ENCODE data around the gene CDK5RAP3. TPM values are rescaled to one million over a fixed set of nuclear protein-coding genes. Genes with fewer than 3 reads are reported as not detected.

CDK5RAP3 gene
- total RNA-seq, 1 donor from 2014 or later = 251 TPM

DNA sequence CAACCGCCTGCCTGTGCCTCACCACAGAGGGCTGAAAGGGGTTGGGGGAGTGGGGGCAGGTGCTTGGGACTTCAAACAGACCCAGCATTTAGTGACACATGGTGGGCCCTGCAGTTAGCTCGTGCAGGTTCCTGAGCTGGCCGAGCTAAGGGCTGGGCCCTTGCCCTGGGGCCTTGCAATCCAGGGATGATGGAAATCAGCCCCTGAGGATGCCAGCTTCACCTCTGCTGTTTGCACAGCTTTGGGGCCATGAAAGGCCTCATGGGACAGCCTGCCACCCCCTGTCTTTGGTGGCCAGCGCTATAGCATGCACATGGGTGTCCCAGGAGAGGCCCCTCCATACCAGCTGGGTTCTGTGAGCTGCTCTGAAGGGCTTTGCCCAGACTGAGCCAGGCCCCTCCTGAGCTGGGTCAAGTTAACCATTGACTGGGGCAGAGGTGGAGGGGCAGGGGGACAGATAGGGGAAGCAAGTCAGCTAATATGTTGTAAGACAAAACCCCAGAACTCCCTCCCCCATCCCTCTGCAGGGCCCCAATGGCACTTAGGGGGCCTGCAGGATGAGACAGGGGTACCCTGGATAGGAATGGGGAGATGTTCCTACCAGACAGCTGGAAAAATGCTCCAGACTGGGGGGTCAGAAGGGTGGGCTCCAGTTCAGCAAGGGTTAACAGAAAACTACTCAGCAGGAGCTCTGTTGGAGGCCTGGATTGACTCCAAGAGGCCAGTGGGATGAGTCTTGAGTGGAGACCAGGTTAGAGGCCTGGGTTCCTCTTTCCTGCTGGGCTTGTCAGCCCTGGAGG lies 13.9 kb upstream of the CDK5RAP3 start:
- no peaks in the 10 kb centered on the region for H3K36me3 Mint-ChIP-seq
- H3K9me3 Mint-ChIP-seq = peaks cover 3% of the 10 kb centered on the region
- H3K27me3 Mint-ChIP-seq (ENCODE audit: low read depth) = no peaks in the 10 kb centered on the region
- H3K27ac Mint-ChIP-seq = no peak overlapping the region
- peaks cover 60% of the 10 kb centered on the region for H3K4me1 Mint-ChIP-seq
- DNase-seq (ENCODE audit: low spot score in 2 of 2, unreplicated experiment in 2 of 2) = no peak
- H3K4me3 Mint-ChIP-seq = peak overlapping the region; percentile 60
- TF ChIP-seq, protein P1, sequence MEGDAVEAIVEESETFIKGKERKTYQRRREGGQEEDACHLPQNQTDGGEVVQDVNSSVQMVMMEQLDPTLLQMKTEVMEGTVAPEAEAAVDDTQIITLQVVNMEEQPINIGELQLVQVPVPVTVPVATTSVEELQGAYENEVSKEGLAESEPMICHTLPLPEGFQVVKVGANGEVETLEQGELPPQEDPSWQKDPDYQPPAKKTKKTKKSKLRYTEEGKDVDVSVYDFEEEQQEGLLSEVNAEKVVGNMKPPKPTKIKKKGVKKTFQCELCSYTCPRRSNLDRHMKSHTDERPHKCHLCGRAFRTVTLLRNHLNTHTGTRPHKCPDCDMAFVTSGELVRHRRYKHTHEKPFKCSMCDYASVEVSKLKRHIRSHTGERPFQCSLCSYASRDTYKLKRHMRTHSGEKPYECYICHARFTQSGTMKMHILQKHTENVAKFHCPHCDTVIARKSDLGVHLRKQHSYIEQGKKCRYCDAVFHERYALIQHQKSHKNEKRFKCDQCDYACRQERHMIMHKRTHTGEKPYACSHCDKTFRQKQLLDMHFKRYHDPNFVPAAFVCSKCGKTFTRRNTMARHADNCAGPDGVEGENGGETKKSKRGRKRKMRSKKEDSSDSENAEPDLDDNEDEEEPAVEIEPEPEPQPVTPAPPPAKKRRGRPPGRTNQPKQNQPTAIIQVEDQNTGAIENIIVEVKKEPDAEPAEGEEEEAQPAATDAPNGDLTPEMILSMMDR (IDR thresholded peaks at IDR 0.05; ENCODE audit: unreplicated experiment) = no peak

DNA sequence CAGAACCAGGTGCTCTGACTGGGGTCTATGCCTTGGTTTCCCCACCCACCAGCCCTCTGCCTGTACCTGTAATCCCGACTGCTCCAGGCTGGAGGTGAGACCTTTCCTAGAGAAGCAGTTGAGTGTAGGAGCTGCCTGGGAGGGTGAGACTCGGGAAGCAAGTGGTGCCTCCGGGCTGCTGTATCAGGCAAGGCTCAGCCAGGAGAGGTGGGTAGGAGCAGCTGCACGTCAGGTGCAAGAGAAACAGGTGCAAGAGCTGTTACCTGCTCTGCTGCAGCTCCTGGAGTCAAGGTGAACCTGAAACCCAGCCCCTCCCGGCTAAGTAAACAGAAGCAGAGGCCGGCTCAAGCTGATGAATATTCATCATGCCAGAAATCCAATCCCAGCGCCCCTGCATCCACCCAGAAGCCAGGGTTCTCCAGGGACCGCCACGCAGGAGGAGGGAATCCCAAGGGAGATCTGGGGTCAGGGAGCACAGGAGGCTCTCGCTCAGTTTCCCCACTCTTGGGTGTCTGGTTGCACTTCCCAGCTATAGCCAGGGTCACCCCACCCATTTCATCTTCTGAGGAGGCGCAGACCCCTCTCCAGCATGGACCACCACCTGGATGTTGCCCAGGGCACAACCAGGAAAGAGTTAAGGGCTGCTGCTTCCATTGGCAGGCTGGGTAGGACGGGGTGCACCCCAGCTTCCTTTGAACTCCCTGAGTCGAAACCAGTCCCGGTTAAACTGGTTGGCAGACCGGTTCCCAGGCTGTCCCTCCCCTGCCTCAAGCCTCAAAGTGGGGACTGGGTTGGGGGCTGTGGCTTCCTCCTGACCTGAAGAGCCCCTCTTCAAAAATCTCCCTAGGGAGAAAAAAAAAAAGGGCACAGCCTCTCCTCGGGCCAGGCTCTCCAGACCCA lies 13.1 kb upstream of the CDK5RAP3 start, which contains the start of gene PRR15L:
PRR15L (minus strand) TSS at position 293 of the 900 bp plus-strand sequence. CDS start 4,649 bp downstream, outside the sequence.
- Mint-ChIP-seq H3K4me3 (peak within 1 kb of the TSS; percentile 60), H3K27me3 (ENCODE audit: low read depth) (no peaks in the 10 kb centered on the region), H3K9me3 (peaks cover 4% of the 10 kb centered on the region), H3K36me3 (no peaks in the 10 kb centered on the region), H3K27ac (peak within 1 kb of the TSS; percentile 48), H3K4me1 (peaks cover 57% of the 10 kb centered on the region)
- TF ChIP-seq, protein P1 (IDR thresholded peaks at IDR 0.05; ENCODE audit: unreplicated experiment) = no peak
- DNase-seq (ENCODE audit: low spot score in 2 of 2, unreplicated experiment in 2 of 2) = no peak

DNA sequence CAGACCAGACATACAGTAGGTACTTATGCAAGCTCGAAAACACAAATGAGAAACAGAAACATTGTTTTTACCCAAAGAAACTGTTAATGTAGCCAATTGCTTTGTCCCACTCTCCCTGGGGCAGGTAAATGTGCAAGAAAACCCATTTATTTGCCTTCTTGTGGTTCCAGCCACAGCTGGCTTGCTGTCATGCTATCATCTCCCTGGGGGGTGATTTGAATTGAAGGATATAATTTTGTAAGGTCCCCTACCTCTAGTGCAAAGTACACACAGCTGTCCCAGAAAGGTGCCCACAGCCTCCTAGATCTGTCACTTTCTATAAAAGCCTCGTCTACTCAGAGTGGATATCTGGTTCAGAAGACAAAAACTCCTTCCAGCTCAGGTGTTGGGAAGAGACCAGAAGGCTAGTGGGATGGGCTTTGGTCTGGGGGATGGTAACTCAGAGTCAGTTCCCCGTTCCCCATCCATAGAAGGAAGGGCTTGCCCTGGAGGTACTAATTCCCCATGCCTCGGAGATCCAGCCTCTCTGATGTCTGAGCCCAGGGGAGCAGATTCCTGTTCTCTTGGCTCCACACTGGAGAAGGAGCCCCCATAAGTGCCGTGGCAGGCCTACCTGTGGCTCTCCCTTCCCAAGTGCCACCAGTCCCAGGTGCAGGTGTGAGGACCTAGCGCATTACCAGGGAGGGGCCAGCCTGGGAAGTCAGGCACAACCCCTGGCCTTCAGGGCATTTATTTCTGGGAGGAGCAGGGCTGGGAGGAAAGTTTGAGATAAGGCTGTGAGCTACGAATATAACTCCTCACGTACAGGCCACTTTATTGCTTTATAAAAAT lies 10.9 kb upstream of the CDK5RAP3 start:
- no peak overlapping the region for H3K27ac Mint-ChIP-seq

DNA sequence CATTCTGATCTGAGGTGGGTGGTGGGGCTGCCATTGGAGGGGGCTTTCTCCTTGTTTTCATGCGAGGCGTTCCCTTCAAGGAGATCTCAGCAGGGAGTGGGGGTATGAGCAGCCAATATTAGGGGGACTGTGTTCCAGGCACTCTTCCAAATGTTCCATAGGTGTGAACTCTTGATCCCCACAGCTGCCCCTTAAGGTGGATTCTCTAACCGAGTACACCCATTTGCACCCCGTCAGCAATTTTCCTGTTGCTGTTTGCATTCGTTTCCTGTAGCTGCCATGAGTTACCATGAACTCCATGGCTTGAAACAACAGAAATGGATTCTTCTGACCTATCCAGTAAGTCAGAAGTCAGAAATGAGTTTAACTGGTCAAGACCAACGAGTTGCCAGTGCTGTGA lies 9.5 kb upstream of the CDK5RAP3 start:
- TF ChIP-seq, protein P1 (IDR thresholded peaks at IDR 0.05; ENCODE audit: unreplicated experiment) = no peak
- H3K27ac Mint-ChIP-seq = no peak overlapping the region

More for the DNA sequence above, 10.9 kb upstream of the CDK5RAP3 start:
- peaks cover 4% of the 10 kb centered on the region for H3K9me3 Mint-ChIP-seq
- H3K27me3 Mint-ChIP-seq (ENCODE audit: low read depth) = no peaks in the 10 kb centered on the region
- TF ChIP-seq, protein P1 (IDR thresholded peaks at IDR 0.05; ENCODE audit: unreplicated experiment) = no peak
- H3K4me1 Mint-ChIP-seq = peaks cover 51% of the 10 kb centered on the region
- no peaks in the 10 kb centered on the region for H3K36me3 Mint-ChIP-seq
- H3K4me3 Mint-ChIP-seq = no peak overlapping the region
- DNase-seq (ENCODE audit: low spot score in 2 of 2, unreplicated experiment in 2 of 2) = no peak

DNA sequence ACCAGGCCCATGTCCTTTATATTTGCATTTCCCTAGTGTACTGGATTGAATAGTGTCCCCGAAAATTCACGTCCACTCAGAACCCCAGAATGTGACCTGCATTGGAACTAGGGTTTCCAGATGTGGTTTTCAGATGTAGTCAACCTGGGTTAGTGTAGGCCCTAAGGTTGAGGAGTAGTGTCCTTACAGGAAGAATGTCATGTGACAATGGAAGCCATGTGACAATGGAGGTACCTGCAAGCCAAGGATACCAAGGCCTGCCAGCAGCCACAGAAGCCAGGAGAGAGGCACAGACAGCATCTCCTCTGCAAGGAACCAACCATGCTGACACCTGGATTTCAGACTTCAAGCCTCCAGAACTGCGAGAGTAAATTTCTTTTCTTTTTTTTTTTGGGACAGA lies 8.0 kb upstream of the CDK5RAP3 start:
- TF ChIP-seq, protein P1 (IDR thresholded peaks at IDR 0.05; ENCODE audit: unreplicated experiment) = no peak
- H3K9me3 Mint-ChIP-seq = peaks cover 4% of the 10 kb centered on the region
- no peak for DNase-seq (ENCODE audit: low spot score in 2 of 2, unreplicated experiment in 2 of 2)
- peaks cover 43% of the 10 kb centered on the region for H3K4me1 Mint-ChIP-seq
- no peaks in the 10 kb centered on the region for H3K36me3 Mint-ChIP-seq
- H3K27me3 Mint-ChIP-seq (ENCODE audit: low read depth) = no peaks in the 10 kb centered on the region
- H3K27ac Mint-ChIP-seq = no peak overlapping the region
- H3K4me3 Mint-ChIP-seq = no peak overlapping the region

More for the DNA sequence above, 9.5 kb upstream of the CDK5RAP3 start:
- Mint-ChIP-seq H3K27me3 (ENCODE audit: low read depth) (no peaks in the 10 kb centered on the region), H3K36me3 (no peaks in the 10 kb centered on the region), H3K9me3 (peaks cover 4% of the 10 kb centered on the region), H3K4me3 (no peak overlapping the region), H3K4me1 (peaks cover 50% of the 10 kb centered on the region)
- DNase-seq (ENCODE audit: low spot score in 2 of 2, unreplicated experiment in 2 of 2) = no peak

Measured in mesothelial cell of epicardium (in vitro differentiated cells).